ENCODE data around the gene ATF5.
"Not testable (repeated sequence)": the region's sequence is repeated elsewhere in the genome, so short reads cannot be mapped to it uniquely, and the experiment has no call there.

The ATF5 gene

GRCh38 chr19:49956115-49956495, 27.1 kb downstream of the ATF5 start:
- H3K36me3 Mint-ChIP-seq (ENCODE audit: low read depth), result no peaks in the 10 kb centered on the region
- DNase-seq (no peak), ATAC-seq (no peak)
- H3K27ac Mint-ChIP-seq, result no peak overlapping the region
- H3K27me3 Mint-ChIP-seq, result peaks cover 4% of the 10 kb centered on the region
- H3K4me3 Mint-ChIP-seq, result no peak overlapping the region
- H3K4me1 Mint-ChIP-seq, result peaks cover 1% of the 10 kb centered on the region
- no peaks in the 10 kb centered on the region for H3K9me3 Mint-ChIP-seq

GRCh38 chr19:49957262-49957915, 28.4 kb downstream of the ATF5 start:
- H3K27me3 Mint-ChIP-seq, result peaks cover 4% of the 10 kb centered on the region
- DNase-seq (no peak), ATAC-seq (no peak)
- no peaks in the 10 kb centered on the region for H3K36me3 Mint-ChIP-seq (ENCODE audit: low read depth)
- no peak overlapping the region for H3K4me3 Mint-ChIP-seq
- H3K27ac Mint-ChIP-seq, result no peak overlapping the region
- no peaks in the 10 kb centered on the region for H3K9me3 Mint-ChIP-seq
- peaks cover 1% of the 10 kb centered on the region for H3K4me1 Mint-ChIP-seq

- not testable (repeated sequence) for DNase-seq; H3K27me3 Mint-ChIP-seq; H3K4me3 Mint-ChIP-seq; H3K4me1 Mint-ChIP-seq; H3K9me3 Mint-ChIP-seq; H3K27ac Mint-ChIP-seq; ATAC-seq; H3K36me3 Mint-ChIP-seq (ENCODE audit: low read depth)
These were observed 29.1 kb downstream of the ATF5 start for GRCh38 chr19:49958144-49958543.

- not testable (repeated sequence) for H3K9me3 Mint-ChIP-seq; DNase-seq; H3K4me1 Mint-ChIP-seq; H3K27ac Mint-ChIP-seq; H3K36me3 Mint-ChIP-seq (ENCODE audit: low read depth); H3K4me3 Mint-ChIP-seq; ATAC-seq; H3K27me3 Mint-ChIP-seq
These were observed 29.6 kb downstream of the ATF5 start for GRCh38 chr19:49958596-49958995.

- not testable (repeated sequence) for H3K36me3 Mint-ChIP-seq (ENCODE audit: low read depth); DNase-seq; H3K27ac Mint-ChIP-seq; H3K27me3 Mint-ChIP-seq; H3K4me3 Mint-ChIP-seq; ATAC-seq; H3K9me3 Mint-ChIP-seq; H3K4me1 Mint-ChIP-seq
These were observed 30.9 kb downstream of the ATF5 start for GRCh38 chr19:49959892-49960291.

GRCh38 chr19:49960980-49961379, 32.0 kb downstream of the ATF5 start, which contains the start of gene SIGLEC11:
TSS of gene SIGLEC11 (minus strand) at chr19:49961172. CDS start at chr19:49961081, 91 bp downstream.
- not testable (repeated sequence) for DNase-seq, H3K4me3 Mint-ChIP-seq, ATAC-seq

GRCh38 chr19:49968279-49968922, 39.4 kb downstream of the ATF5 start:
- no peak for DNase-seq
- H3K27me3 Mint-ChIP-seq, result peaks cover 10% of the 10 kb centered on the region
- no peak overlapping the region for H3K27ac Mint-ChIP-seq
- H3K4me1 Mint-ChIP-seq, result no peaks in the 10 kb centered on the region
- H3K36me3 Mint-ChIP-seq (ENCODE audit: low read depth), result no peaks in the 10 kb centered on the region
- H3K9me3 Mint-ChIP-seq, result peaks cover 2% of the 10 kb centered on the region
- no peak for ATAC-seq
- H3K4me3 Mint-ChIP-seq, result no peak overlapping the region

More at GRCh38 chr19:49960980-49961379, 32.0 kb downstream of the ATF5 start, which contains the start of gene SIGLEC11:
- H3K36me3 Mint-ChIP-seq (ENCODE audit: low read depth); H3K27ac Mint-ChIP-seq; H3K9me3 Mint-ChIP-seq; H3K27me3 Mint-ChIP-seq; H3K4me1 Mint-ChIP-seq: not testable (repeated sequence)

GRCh38 chr19:49969355-49969754, 40.4 kb downstream of the ATF5 start:
- DNase-seq; ATAC-seq; H3K27me3 Mint-ChIP-seq; H3K4me1 Mint-ChIP-seq; H3K4me3 Mint-ChIP-seq; H3K27ac Mint-ChIP-seq; H3K36me3 Mint-ChIP-seq (ENCODE audit: low read depth); H3K9me3 Mint-ChIP-seq: not testable (repeated sequence)

- no peak overlapping the region for H3K27ac Mint-ChIP-seq
- ATAC-seq, result no peak
- H3K36me3 Mint-ChIP-seq (ENCODE audit: low read depth), result no peaks in the 10 kb centered on the region
These were observed 43.0 kb downstream of the ATF5 start for GRCh38 chr19:49971991-49972411.

GRCh38 chr19:49972841-49973240, 43.8 kb downstream of the ATF5 start:
- Mint-ChIP-seq H3K27ac (no peak overlapping the region), H3K4me1 (no peaks in the 10 kb centered on the region), H3K36me3 (ENCODE audit: low read depth) (no peaks in the 10 kb centered on the region), H3K9me3 (no peaks in the 10 kb centered on the region), H3K4me3 (no peak overlapping the region), H3K27me3 (peaks cover 8% of the 10 kb centered on the region)
- ATAC-seq, result no peak
- DNase-seq, result no peak

More at GRCh38 chr19:49971991-49972411, 43.0 kb downstream of the ATF5 start:
- Mint-ChIP-seq H3K9me3 (no peaks in the 10 kb centered on the region), H3K4me1 (no peaks in the 10 kb centered on the region), H3K27me3 (peaks cover 8% of the 10 kb centered on the region), H3K4me3 (no peak overlapping the region)
- DNase-seq, result no peak

- Mint-ChIP-seq H3K4me1 (no peaks in the 10 kb centered on the region), H3K27me3 (peaks cover 3% of the 10 kb centered on the region), H3K4me3 (no peak overlapping the region), H3K9me3 (no peaks in the 10 kb centered on the region), H3K36me3 (ENCODE audit: low read depth) (no peaks in the 10 kb centered on the region), H3K27ac (no peak overlapping the region)
- ATAC-seq (no peak), DNase-seq (no peak)
These were observed 45.0 kb downstream of the ATF5 start for GRCh38 chr19:49973987-49974386.

GRCh38 chr19:49975051-49975450, 46.0 kb downstream of the ATF5 start:
- H3K27me3 Mint-ChIP-seq, result no peaks in the 10 kb centered on the region
- H3K4me1 Mint-ChIP-seq, result no peaks in the 10 kb centered on the region
- H3K27ac Mint-ChIP-seq, result no peak overlapping the region
- DNase-seq (no peak), ATAC-seq (no peak)
- H3K9me3 Mint-ChIP-seq, result no peaks in the 10 kb centered on the region
- no peak overlapping the region for H3K4me3 Mint-ChIP-seq
- H3K36me3 Mint-ChIP-seq (ENCODE audit: low read depth), result no peaks in the 10 kb centered on the region

- Mint-ChIP-seq H3K9me3 (no peaks in the 10 kb centered on the region), H3K4me1 (no peaks in the 10 kb centered on the region), H3K36me3 (ENCODE audit: low read depth) (no peaks in the 10 kb centered on the region), H3K27ac (no peak overlapping the region), H3K27me3 (no peaks in the 10 kb centered on the region), H3K4me3 (no peak overlapping the region)
- DNase-seq (no peak), ATAC-seq (no peak)
These were observed 47.5 kb downstream of the ATF5 start for GRCh38 chr19:49976496-49976895.

- H3K4me1 Mint-ChIP-seq, result no peaks in the 10 kb centered on the region
- H3K27ac Mint-ChIP-seq, result no peak overlapping the region
- no peaks in the 10 kb centered on the region for H3K27me3 Mint-ChIP-seq
- H3K4me3 Mint-ChIP-seq, result no peak overlapping the region
- no peak for DNase-seq
- no peaks in the 10 kb centered on the region for H3K9me3 Mint-ChIP-seq
- ATAC-seq, result no peak
- H3K36me3 Mint-ChIP-seq (ENCODE audit: low read depth), result no peaks in the 10 kb centered on the region
These were observed 48.1 kb downstream of the ATF5 start for GRCh38 chr19:49977076-49977475.

GRCh38 chr19:49977881-49978280, 48.9 kb downstream of the ATF5 start:
- Mint-ChIP-seq H3K36me3 (ENCODE audit: low read depth) (no peaks in the 10 kb centered on the region), H3K9me3 (no peaks in the 10 kb centered on the region), H3K4me1 (no peaks in the 10 kb centered on the region), H3K4me3 (no peak overlapping the region), H3K27me3 (no peaks in the 10 kb centered on the region), H3K27ac (no peak overlapping the region)
- DNase-seq (no peak), ATAC-seq (no peak)
